ENCODE measurements around the gene ISL2. TPM values are rescaled to one million over a fixed set of nuclear protein-coding genes. Genes with fewer than 3 reads are reported as not detected.

ISL2 gene
- total RNA-seq, 1 experiment from 2014 or later = 0.15 TPM

GRCh38 chr15:76391309-76391708 lies 54.7 kb downstream of the ISL2 start:
- H3K79me1 ChIP-seq (ENCODE audit: insufficient read depth, low read depth, low read length, poor library complexity, severe bottlenecking) = no peaks in the 10 kb centered on the region
- H3K4me2 ChIP-seq (ENCODE audit: insufficient read depth, insufficient read length, low read length) = no peak overlapping the region
- H2BK20ac ChIP-seq (ENCODE audit: low read depth, low read length, poor library complexity, severe bottlenecking) = no peak overlapping the region
- no peaks in the 10 kb centered on the region for H3K23me2 ChIP-seq (ENCODE audit: insufficient read length, low read depth, low read length, poor library complexity, severe bottlenecking)
- DNase-seq = no peak
- no peak overlapping the region for H3T11ph ChIP-seq (ENCODE audit: low read length)
- H3K27me3 Mint-ChIP-seq (ENCODE audit: low read depth) = no peaks in the 10 kb centered on the region; the same call in 1 of the 2 replicates
- H3K23ac ChIP-seq (ENCODE audit: insufficient read length, low read depth, low read length) = no peak overlapping the region
- no peak overlapping the region for H3K18ac ChIP-seq (ENCODE audit: insufficient read length, low read depth, low read length)
- H3K4me1 Mint-ChIP-seq = no peaks in the 10 kb centered on the region
- H3K4ac ChIP-seq (ENCODE audit: low read depth, low read length) = no peak overlapping the region
- no peak overlapping the region for H2BK5ac ChIP-seq (ENCODE audit: insufficient read length, low read length)
- H3K79me2 ChIP-seq (ENCODE audit: insufficient read depth, low read length) = no peaks in the 10 kb centered on the region
- no peak overlapping the region for H3K9ac ChIP-seq (ENCODE audit: extremely low read depth, insufficient read length, low read length)
- H3K4me1 ChIP-seq (ENCODE audit: insufficient read depth, low read length) = no peaks in the 10 kb centered on the region
- no peak overlapping the region for H2BK12ac ChIP-seq (ENCODE audit: insufficient read length, low read depth, low read length)
- H3K56ac ChIP-seq (ENCODE audit: insufficient read length, low read depth, low read length) = no peak overlapping the region
- H3K14ac ChIP-seq (ENCODE audit: insufficient read depth, low read length) = no peak overlapping the region
- no peak overlapping the region for H2BK120ac ChIP-seq (ENCODE audit: low read depth, low read length, poor library complexity, severe bottlenecking)
- no peak overlapping the region for H4K8ac ChIP-seq (replicated peaks; ENCODE audit: insufficient read length, low read depth, low read length)
- no peaks in the 10 kb centered on the region for H3K9me3 ChIP-seq (ENCODE audit: control insufficient read depth, low read depth, low read length)
- H2AK5ac ChIP-seq (ENCODE audit: insufficient read length, low read length) = no peak overlapping the region
- H4K91ac ChIP-seq (ENCODE audit: insufficient read length, low read depth, low read length) = no peak overlapping the region
- no peaks in the 10 kb centered on the region for H3K27me3 ChIP-seq (ENCODE audit: insufficient read depth, low read length)
- peaks cover 0 to 3% of the 10 kb centered on the region in 2 experiments; a peak in 1 of 5 replicates for H3K9me3 Mint-ChIP-seq
- no CpG with 5 or more reads among the region's 3 CpGs for WGBS (ENCODE audit: extremely low coverage, insufficient read length, low lambda C conversion rate)
- no peak overlapping the region for H3K27ac Mint-ChIP-seq
- H2AFZ ChIP-seq (ENCODE audit: low read length) = no peak overlapping the region
- no peak overlapping the region for H2BK15ac ChIP-seq (ENCODE audit: low read depth, low read length)
- no peaks in the 10 kb centered on the region for H4K20me1 ChIP-seq (ENCODE audit: control insufficient read depth, insufficient read depth, insufficient read length)
- H3K36me3 Mint-ChIP-seq (ENCODE audit: insufficient read depth in 1 of 3, low read depth in 3 of 3) = 0 out of 7 replicates have a peak, but pooled peaks cover 0 to 4% (median 0%) of the 10 kb centered on the region in 3 experiments
- no peak overlapping the region for H3K27ac ChIP-seq (ENCODE audit: insufficient read length, low read depth, low read length)
- no peak overlapping the region for H4K5ac ChIP-seq (ENCODE audit: insufficient read length, low read depth, low read length)
- no peak overlapping the region for H3K4me3 Mint-ChIP-seq
- no peak for TF ChIP-seq CTCF (conservative IDR thresholded peaks at IDR 0.05)

All from H9 (cell line).